AG10803 (cell line): ENCODE measurements around the gene GTF2H3.

Experiments used
- DNase-seq: peaks from one replicate; pipeline ENCODE4 v3.0.0; 2010; ENCODE audit warnings: low read depth
- H3K4me3 ChIP-seq: 2 replicates; pipeline ENCODE4 v1.5.1; 2011; ENCODE audit warnings: mild to moderate bottlenecking, low read length, control low read depth
- CTCF ChIP-seq: conservative IDR thresholded peaks from 2 replicates; pipeline ENCODE4 v1.5.1; 2011; ENCODE audit warnings: mild to moderate bottlenecking, low read length, control low read depth, inconsistent platforms

The GTF2H3 gene

DNA sequence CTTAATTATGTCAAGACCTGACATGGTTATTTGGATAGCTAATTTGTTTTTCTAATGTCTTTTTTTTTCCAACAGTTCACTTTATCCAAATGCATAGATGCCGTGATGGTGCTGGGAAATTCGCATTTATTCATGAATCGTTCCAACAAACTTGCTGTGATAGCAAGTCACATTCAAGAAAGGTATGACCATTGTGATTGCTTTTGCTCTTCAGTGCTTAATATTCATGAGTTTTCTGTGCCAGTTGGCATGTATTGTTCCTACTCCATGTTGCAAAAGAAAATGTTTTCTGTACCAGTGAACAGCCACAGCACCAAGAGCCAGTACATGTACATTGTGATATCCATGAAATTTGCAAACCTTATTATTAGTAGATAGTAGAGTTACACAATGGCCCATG, 11.8 kb downstream of the GTF2H3 start:
- no peak overlapping the region for H3K4me3 ChIP-seq
- DNase-seq = no peak
- TF ChIP-seq CTCF = no peak

- TF ChIP-seq CTCF = no peak
- H3K4me3 ChIP-seq = no peak overlapping the region
- no peak for DNase-seq
Observed at GRCh38 chr12:123645878-123646277, 12.2 kb downstream of the GTF2H3 start.

DNA sequence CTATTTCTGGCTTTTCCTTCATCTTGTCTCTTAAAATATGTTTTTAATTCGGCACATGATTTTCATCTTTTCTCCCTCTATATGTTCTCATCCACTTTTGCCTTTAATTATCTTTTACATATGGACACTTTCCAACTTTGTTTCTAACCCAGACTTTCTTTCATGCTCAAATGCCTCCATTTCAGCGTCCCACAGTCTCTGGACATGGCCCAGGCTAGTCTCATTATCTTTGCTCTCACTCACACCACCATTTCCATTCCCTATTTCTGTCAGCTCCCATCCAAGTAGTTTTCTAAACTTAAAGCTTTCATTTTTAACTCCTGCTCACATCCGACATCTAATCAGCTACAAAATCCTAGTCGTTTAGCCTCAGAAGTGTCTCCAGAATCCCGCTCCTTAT, 14.8 kb downstream of the GTF2H3 start:
- no peak overlapping the region for H3K4me3 ChIP-seq
- TF ChIP-seq CTCF = no peak
- DNase-seq = no peak

GRCh38 chr12:123654129-123654701, 20.6 kb downstream of the GTF2H3 start:
- DNase-seq = no peak
- no peak overlapping the region for H3K4me3 ChIP-seq
- TF ChIP-seq CTCF = no peak

DNA sequence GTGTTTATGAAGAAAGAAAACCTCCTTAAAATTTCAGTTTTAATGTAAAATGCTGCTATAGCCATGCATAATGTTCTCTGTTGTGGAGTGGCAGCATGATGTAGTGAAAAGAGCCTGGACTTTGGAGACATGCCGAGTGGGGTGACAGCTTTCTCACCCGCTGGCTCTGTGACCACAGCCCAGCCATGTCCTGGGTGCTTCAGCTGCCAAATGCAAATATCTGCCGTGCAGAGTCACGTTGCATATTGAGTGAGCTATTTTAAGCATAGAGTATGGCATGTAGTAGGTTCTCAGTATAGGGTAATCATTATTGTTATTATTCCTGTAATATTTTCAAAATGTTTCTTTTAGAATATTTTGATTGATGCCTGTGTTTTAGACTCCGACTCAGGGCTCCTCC, 21.8 kb downstream of the GTF2H3 start:
- no peak overlapping the region for H3K4me3 ChIP-seq
- no peak for TF ChIP-seq CTCF
- DNase-seq = no peak

DNA sequence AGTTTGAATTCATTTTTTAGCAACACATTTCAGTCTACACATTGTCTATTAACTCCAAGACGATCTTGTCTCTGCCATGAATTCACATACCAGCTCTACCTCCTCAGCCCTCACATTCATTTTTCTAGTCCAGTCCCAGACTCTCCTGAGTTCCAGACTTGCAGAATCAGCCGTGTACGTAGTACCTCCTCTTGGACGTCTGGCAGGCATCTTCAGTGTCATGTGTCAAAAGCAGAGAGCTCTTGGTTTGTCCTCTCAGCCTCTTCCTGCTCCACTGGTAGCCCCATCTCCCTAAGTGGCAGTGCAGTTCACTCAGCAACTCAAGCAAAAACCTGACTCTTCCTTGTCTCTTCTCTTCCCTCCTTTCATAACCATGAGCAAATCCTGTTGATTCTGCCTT, 22.8 kb downstream of the GTF2H3 start:
- DNase-seq = no peak
- no peak overlapping the region for H3K4me3 ChIP-seq
- TF ChIP-seq CTCF = no peak

DNA sequence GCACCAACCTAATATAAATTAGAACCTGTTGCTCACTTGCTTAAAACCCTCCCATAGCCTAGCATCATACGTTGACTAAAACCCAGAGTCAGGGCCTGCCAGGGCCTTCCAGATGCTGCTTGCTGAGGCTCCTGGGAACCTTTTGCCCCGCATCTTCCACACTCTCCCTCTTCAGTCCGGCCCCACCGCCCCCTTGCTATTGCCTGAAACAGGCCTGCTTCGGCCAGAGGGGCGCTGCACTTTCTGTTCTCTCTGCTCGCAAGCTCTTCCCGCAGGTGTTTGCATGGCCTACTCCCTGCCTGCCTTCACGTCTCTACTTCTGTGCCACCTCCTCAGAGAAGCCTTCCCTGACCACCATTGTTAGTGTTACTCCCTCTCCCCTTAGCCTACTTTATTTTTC, 23.6 kb downstream of the GTF2H3 start:
- no peak for TF ChIP-seq CTCF
- DNase-seq = no peak
- H3K4me3 ChIP-seq = no peak overlapping the region
